Endothelial cell of umbilical vein (primary cell): Measurements from ENCODE around the gene MVP. TPM values are rescaled to one million over a fixed set of nuclear protein-coding genes. Genes with fewer than 3 reads are reported as not detected.

ENCODE experiments used
- BruUV-seq: library from RNA; stranded (reverse); fragments of 400-500 nt; replicated peaks from 2 replicates; lab custom pipeline; 2021; lab: Mats Ljungman, UMichigan
- CTCF ChIA-PET: fragments of 300-600, 350-600 bp; sonication (Branson Sonifier 250); formaldehyde crosslinking; loops from one replicate; lab custom pipeline; 2021; ENCODE audit warnings: antibody characterized with exemption, inconsistent platforms; lab: Charles Lee
- POLR2A ChIA-PET: fragments of 300-600, 350-600 bp; sonication (Branson Sonifier 250); formaldehyde crosslinking; loops from one replicate; lab custom pipeline; 2021; ENCODE audit warnings: antibody characterized with exemption, inconsistent platforms; lab: Charles Lee
- DNase-seq: peaks from one replicate; pipeline ENCODE4 v3.0.0-alpha.2; 2011; ENCODE audit warnings: low read depth, low spot score
- FAIRE-seq: peaks from 2 replicates; lab custom pipeline; 2011; peaks lifted over from hg19 to GRCh38; lab: Jason Lieb, UNC
- H2AFZ ChIP-seq: 2 replicates; pipeline ENCODE4 v1.6.0; 2012; ENCODE audit warnings: low read depth, low read length, control low read depth, inconsistent platforms
- H3K27ac ChIP-seq: 2 replicates; pipeline ENCODE4 v1.5.1; 2011; ENCODE audit warnings: low read depth, mild to moderate bottlenecking, control low read depth, low read length, moderate library complexity; ENCODE audit not compliant: insufficient read depth
- H3K27me3 ChIP-seq, 2 experiments: 2 replicates each; pipeline versions ENCODE4 v1.6.0 to v1.6.1; 2011; ENCODE audit warnings: low read length in 2 of 2, mixed read lengths in 1 of 2; ENCODE audit not compliant: control insufficient read depth in 2 of 2, insufficient read depth in 2 of 2
- H3K36me3 ChIP-seq, 2 experiments: 2 replicates in 1 of 2; 3 replicates in 1 of 2; pipeline ENCODE4 v1.5.1; 2011; ENCODE audit warnings: low read length in 2 of 2, mild to moderate bottlenecking in 1 of 2, moderate library complexity in 1 of 2; ENCODE audit not compliant: control insufficient read depth in 2 of 2, insufficient read depth in 2 of 2; ENCODE audit errors: extremely low read depth in 1 of 2
- H3K4me1 ChIP-seq: 3 replicates; pipeline ENCODE4 v1.5.1; 2011; ENCODE audit warnings: mild to moderate bottlenecking, low read length; ENCODE audit not compliant: control insufficient read depth, insufficient read depth; ENCODE audit errors: extremely low read depth
- H3K4me2 ChIP-seq: 2 replicates; pipeline ENCODE4 v1.6.1; 2011; ENCODE audit warnings: low read length, control low read depth, mixed read lengths; ENCODE audit not compliant: insufficient read depth
- H3K4me3 ChIP-seq, 3 experiments: fragments of 200-600 bp in 1 of 3; sonication (generic), shearing (Covaris generic) in 1 of 3; replicated peaks in 1 of 3; 2 replicates each; pipeline ENCODE4 v1.5.1; 2011 to 2016; ENCODE audit warnings: control low read depth in 3 of 3, low read length in 3 of 3, mild to moderate bottlenecking in 2 of 3, inconsistent platforms in 1 of 3, low read depth in 1 of 3, moderate library complexity in 1 of 3; ENCODE audit not compliant: insufficient read depth in 1 of 3
- H3K79me2 ChIP-seq: 2 replicates; pipeline ENCODE4 v1.6.0; 2012; ENCODE audit warnings: low read length, inconsistent platforms; ENCODE audit not compliant: control insufficient read depth, insufficient read depth
- H3K9ac ChIP-seq: replicated peaks from 2 replicates; pipeline ENCODE3; 2011; ENCODE audit warnings: low read length, control low read depth; ENCODE audit not compliant: insufficient read depth; ENCODE audit errors: extremely low read depth
- H3K9me1 ChIP-seq: replicated peaks from 3 replicates; pipeline ENCODE4 v1.6.0; 2011; ENCODE audit warnings: mild to moderate bottlenecking, low read length; ENCODE audit not compliant: control insufficient read depth, insufficient read depth; ENCODE audit errors: extremely low read depth
- H3K9me3 ChIP-seq: replicated peaks from 2 replicates; pipeline ENCODE4 v1.5.1; 2012; ENCODE audit warnings: low read length, inconsistent platforms; ENCODE audit not compliant: control insufficient read depth, insufficient read depth
- H4K20me1 ChIP-seq: replicated peaks from 2 replicates; pipeline ENCODE3; 2011; ENCODE audit warnings: mild to moderate bottlenecking, low read length; ENCODE audit not compliant: control insufficient read depth, insufficient read depth; ENCODE audit errors: extremely low read depth
- CTCF ChIP-seq, 2 donors: IDR thresholded peaks; 1 replicate in 1 of 2; 2 replicates in 1 of 2; pipeline ENCODE4 v1.5.1; 2011; ENCODE audit warnings: low read length in 2 of 2, mild to moderate bottlenecking in 2 of 2, moderate library complexity in 2 of 2, control low read depth in 1 of 2, inconsistent platforms in 1 of 2, low read depth in 1 of 2; ENCODE audit not compliant: insufficient read depth in 1 of 2; ENCODE audit errors: extremely low read depth in 1 of 2
- EZH2 ChIP-seq: IDR thresholded peaks from 2 replicates; pipeline ENCODE4 v1.6.1; 2012; ENCODE audit warnings: borderline replicate concordance, low read depth, mild to moderate bottlenecking, moderate library complexity, low read length, inconsistent platforms; ENCODE audit not compliant: severe bottlenecking
- FOS ChIP-seq: IDR thresholded peaks from 2 replicates; pipeline ENCODE4 v1.6.1; 2011; ENCODE audit warnings: mild to moderate bottlenecking, low read length, moderate library complexity, borderline replicate concordance; ENCODE audit not compliant: insufficient read depth
- GATA2 ChIP-seq: IDR thresholded peaks from 2 replicates; pipeline ENCODE4 v1.7.0; 2011; ENCODE audit warnings: low read depth, mild to moderate bottlenecking, moderate library complexity, mixed read lengths, low read length; ENCODE audit not compliant: insufficient read length, insufficient read depth
- JUN ChIP-seq: IDR thresholded peaks from 2 replicates; pipeline ENCODE4 v1.6.1; 2011; ENCODE audit warnings: borderline replicate concordance, low read depth; ENCODE audit not compliant: insufficient read length, insufficient read depth
- MAX ChIP-seq: IDR thresholded peaks from 2 replicates; pipeline ENCODE4 v1.6.1; 2011; ENCODE audit not compliant: insufficient read depth, insufficient read length
- MYC ChIP-seq: IDR thresholded peaks from one replicate; pipeline ENCODE4 v1.6.1; 2011; ENCODE audit warnings: mild to moderate bottlenecking, low read depth, low read length
- POLR2A ChIP-seq: IDR thresholded peaks from 2 replicates; pipeline ENCODE4 v1.6.1; 2012; ENCODE audit warnings: low read depth, mild to moderate bottlenecking, control low read depth, low read length
- POLR2AphosphoS5 ChIP-seq: IDR thresholded peaks from 2 replicates; pipeline ENCODE4 v1.6.1; 2012; ENCODE audit warnings: low read depth, mild to moderate bottlenecking, control low read depth, low read length, moderate library complexity; ENCODE audit not compliant: insufficient read depth
- dilution Hi-C: fragments of 300-500 bp; cut with MboI; formaldehyde crosslinking; loops from one replicate; pipeline ENCODE4 v1.15.0; 2019; ENCODE audit warnings: low sequenced_read_pairs; ENCODE audit not compliant: extremely low pct_ligation_motif_present
- intact Hi-C: fragments of 100-400 bp; cut with micrococcal nuclease; formaldehyde crosslinking; loops from one replicate; pipeline ENCODE4 v1.10.0; 2022
- polyA plus RNA-seq, 4 experiments: library from polyadenylated mRNA; depleted of rRNA in 3 of 4; stranded (reverse) in 3 of 4; unstranded in 1 of 4; fragments of >200 nt; gene quantifications; 2 replicates each; pipeline versions ENCODE4 v1.2.1 to v1.2.3, GENCODE V29; 2011 to 2012; ENCODE audit warnings: missing spikeins in 1 of 4
- total RNA-seq: library from RNA; stranded (reverse); gene quantifications from 2 replicates; pipeline ENCODE4 v1.2.3, GENCODE V29; 2021

The MVP gene
- total and polyA plus RNA-seq, 2 donors (not counting 3 experiments of a cell fraction or from before 2014, with no cell fraction given), result 49.8 to 118 TPM

DNA sequence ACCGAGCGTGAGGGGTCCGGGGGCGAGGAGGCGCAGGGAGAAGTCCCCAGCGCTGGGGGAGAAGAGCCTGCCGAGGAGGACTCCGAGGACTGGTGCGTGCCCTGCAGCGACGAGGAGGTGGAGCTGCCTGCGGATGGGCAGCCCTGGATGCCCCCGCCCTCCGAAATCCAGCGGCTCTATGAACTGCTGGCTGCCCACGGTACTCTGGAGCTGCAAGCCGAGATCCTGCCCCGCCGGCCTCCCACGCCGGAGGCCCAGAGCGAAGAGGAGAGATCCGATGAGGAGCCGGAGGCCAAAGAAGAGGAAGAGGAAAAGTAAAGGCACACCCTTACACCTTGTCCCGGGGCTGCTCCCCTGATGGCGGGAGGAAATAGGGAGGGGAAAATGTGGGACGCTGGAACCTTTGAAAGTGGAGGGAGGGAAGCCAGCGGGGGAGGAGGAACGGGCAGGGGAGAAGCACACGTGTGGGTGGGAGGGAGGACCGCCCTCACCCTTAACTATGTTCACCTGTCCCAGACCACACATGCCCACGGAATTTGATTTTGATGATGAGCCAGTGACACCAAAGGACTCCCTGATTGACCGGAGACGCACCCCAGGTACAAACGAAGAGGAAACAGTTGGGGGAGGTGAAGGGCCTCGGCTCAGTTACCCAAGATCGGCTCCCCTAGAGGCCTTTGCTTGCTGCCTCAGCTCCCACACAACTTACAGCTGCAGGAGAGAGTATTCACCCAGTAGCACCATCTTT, 3.4 kb upstream of the MVP start:
- POLR2A ChIA-PET, result no interaction called here
- no peak for TF ChIP-seq GATA2
- TF ChIP-seq JUN, result no peak
- no peak for TF ChIP-seq POLR2AphosphoS5
- TF ChIP-seq CTCF (IDR thresholded peaks at IDR 0.05; ENCODE audit: extremely low read depth in 1 of 2, insufficient read depth in 1 of 2, low read depth in 1 of 2, low read length in 2 of 2), result peak in 1 of 2 donors; percentile 21
- peak; percentile 19 for TF ChIP-seq MYC
- TF ChIP-seq POLR2A, result peak; percentile 39
- TF ChIP-seq EZH2, result no peak
- no peak for TF ChIP-seq FOS
- TF ChIP-seq MAX, result no peak
- peak overlapping the region; percentile 27 for H3K27ac ChIP-seq
- H3K9me3 ChIP-seq, result no peaks in the 10 kb centered on the region
- H2AFZ ChIP-seq, result peak overlapping the region; percentile 52
- CTCF ChIA-PET, result interaction anchor here (0.6 to 8.2 kb wide), 12 partner anchors 9 to 215 kb away, joined by 3 to 140 read pairs (median 6); partner anchors contain the start of gene KIF22
- H3K27me3 ChIP-seq, result no peaks in the 10 kb centered on the region
- no TSS peak for BruUV-seq
- dilution Hi-C loops (no loop called here), intact Hi-C loops (loop anchor here (1.0 kb wide), 3 partner anchors 7 to 88 kb away; partner anchors contain the start of gene KIF22)
- peak overlapping the region; percentile 48 for H3K4me2 ChIP-seq
- H3K4me1 ChIP-seq, result peaks cover 37% of the 10 kb centered on the region
- H4K20me1 ChIP-seq, result no peaks in the 10 kb centered on the region
- peak; percentile 56 for DNase-seq
- H3K9ac ChIP-seq, result peak overlapping the region; percentile 53
- H3K36me3 ChIP-seq, result peaks cover 0 to 5% of the 10 kb centered on the region in 2 experiments
- H3K9me1 ChIP-seq, result no peaks in the 10 kb centered on the region
- H3K79me2 ChIP-seq, result peaks cover 22% of the 10 kb centered on the region
- peak overlapping the region; percentile 65 to 85 (median 81) for H3K4me3 ChIP-seq
- peak; percentile 77 for FAIRE-seq
